ENCODE data around the gene KLHDC4. TPM values are rescaled to one million over a fixed set of nuclear protein-coding genes. Genes with fewer than 3 reads are reported as not detected.
A peak's percentile ranks its signal among the peaks of the same experiment; 100 is the strongest.

Gene KLHDC4
- total RNA-seq, 6 donors from 2014 or later: 30.7 to 248 (median 37.5) TPM

DNA sequence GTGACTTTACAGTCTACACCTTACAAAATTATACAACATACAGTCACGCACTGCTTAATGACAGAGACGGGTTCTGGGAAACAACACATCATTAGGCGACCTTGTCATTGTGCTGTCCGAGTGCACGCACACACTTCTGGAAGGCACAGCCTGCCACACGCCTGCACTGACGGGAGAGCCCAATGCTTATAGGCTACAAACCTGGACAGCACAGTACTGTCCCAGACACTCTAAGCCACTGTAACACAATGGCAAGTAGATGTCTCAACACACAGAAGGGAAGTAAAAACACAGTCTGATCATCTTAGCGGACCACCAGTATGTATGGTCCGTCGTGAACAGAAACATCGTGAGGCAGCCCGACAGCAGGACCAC, 29.8 kb downstream of the KLHDC4 start:
- ATAC-seq (ENCODE audit: low FRiP score in 2 of 2) (no peak), DNase-seq (no peak)
- no peaks in the 10 kb centered on the region for H3K4me1 ChIP-seq
- no peak overlapping the region for H3K4me3 ChIP-seq
- no peaks in the 10 kb centered on the region for H3K9me3 ChIP-seq
- no peak overlapping the region for H3K27ac ChIP-seq
- WGBS, 2 donors: 89 to 99% methylated on average over 12 of the region's 12 CpGs
- no peaks in the 10 kb centered on the region for H3K27me3 ChIP-seq
- peaks cover 5 to 42% (median 21%) of the 10 kb centered on the region in 4 donors for H3K36me3 ChIP-seq
- TF ChIP-seq POLR2A (IDR thresholded peaks at IDR 0.05) (no peak), POLR2AphosphoS5 (IDR thresholded peaks at IDR 0.05) (no peak), EP300 (IDR thresholded peaks at IDR 0.05) (no peak)
- TF ChIP-seq, protein P1, sequence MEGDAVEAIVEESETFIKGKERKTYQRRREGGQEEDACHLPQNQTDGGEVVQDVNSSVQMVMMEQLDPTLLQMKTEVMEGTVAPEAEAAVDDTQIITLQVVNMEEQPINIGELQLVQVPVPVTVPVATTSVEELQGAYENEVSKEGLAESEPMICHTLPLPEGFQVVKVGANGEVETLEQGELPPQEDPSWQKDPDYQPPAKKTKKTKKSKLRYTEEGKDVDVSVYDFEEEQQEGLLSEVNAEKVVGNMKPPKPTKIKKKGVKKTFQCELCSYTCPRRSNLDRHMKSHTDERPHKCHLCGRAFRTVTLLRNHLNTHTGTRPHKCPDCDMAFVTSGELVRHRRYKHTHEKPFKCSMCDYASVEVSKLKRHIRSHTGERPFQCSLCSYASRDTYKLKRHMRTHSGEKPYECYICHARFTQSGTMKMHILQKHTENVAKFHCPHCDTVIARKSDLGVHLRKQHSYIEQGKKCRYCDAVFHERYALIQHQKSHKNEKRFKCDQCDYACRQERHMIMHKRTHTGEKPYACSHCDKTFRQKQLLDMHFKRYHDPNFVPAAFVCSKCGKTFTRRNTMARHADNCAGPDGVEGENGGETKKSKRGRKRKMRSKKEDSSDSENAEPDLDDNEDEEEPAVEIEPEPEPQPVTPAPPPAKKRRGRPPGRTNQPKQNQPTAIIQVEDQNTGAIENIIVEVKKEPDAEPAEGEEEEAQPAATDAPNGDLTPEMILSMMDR (IDR thresholded peaks at IDR 0.05): no peak

DNA sequence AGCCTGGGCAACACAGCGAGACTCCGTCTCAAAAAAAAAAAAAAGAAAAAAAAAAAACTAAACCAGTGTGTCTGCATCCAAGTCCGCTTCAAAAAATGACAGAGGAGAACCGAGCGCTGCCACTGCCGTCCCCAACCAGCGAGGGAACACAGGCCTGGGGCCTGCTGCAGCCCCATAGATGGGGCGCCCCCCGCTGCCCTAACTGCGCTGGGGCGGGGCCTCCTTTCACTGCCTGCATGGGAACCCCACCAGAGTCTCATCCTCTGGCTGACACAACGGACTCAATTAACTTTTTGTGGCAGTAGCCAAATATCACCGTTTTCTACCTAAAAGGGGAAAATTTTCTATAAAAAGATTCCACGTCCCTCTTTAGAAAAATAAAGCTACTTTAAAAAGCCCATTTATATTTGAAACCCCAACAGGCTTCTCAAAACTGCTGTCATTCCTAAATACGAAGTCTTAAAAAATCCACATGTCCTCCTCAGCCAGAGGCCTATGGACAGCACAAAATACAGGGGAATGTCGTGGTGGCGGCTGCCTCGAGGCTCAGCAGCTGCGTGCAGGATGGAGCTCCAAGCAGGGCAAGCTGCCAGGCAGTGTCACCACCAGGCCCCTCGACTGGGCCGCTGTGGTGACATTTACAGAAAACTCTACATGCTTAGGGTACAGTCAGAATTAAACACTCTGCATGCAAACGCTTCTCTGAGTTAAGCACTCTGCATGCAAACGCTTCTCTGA, 30.3 kb downstream of the KLHDC4 start:
- no peak for DNase-seq
- Histone ChIP-seq H3K4me3 (no peak overlapping the region), H3K27ac (no peak overlapping the region), H3K36me3 (peaks cover 1 to 39% (median 18%) of the 10 kb centered on the region in 4 donors), H3K4me1 (no peaks in the 10 kb centered on the region), H3K9me3 (no peaks in the 10 kb centered on the region), H3K27me3 (no peaks in the 10 kb centered on the region)
- TF ChIP-seq POLR2A (IDR thresholded peaks at IDR 0.05) (no peak), EP300 (IDR thresholded peaks at IDR 0.05) (no peak), POLR2AphosphoS5 (IDR thresholded peaks at IDR 0.05) (no peak)
- TF ChIP-seq, protein P1 (IDR thresholded peaks at IDR 0.05): no peak
- no peak for ATAC-seq (ENCODE audit: low FRiP score in 2 of 2)
- 86 to 91% methylated on average over 23 of the region's 23 CpGs for WGBS, 2 donors

DNA sequence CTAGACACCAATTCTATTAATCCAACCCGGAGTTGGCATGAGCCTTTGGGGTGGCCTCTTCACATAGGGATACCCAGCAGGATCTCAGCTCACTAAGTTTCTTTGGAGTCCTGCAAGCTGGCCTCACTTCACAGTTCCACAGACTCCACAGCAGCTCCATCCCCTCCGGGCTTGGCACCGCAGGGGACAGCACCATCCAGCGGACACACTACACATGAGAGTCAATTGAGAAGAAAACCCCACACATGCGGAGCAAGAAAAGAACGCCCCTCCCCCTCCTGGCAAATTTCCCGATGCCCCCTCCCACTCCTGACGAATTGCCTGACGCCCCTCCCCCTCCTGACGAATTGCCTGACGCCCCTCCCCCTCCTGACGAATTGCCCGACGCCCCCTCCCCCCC, 31.1 kb downstream of the KLHDC4 start:
- 82 to 91% methylated on average over 11 to 14 of the region's 14 CpGs for WGBS, 2 donors

GRCh38 chr16:87733190-87733589, 32.6 kb downstream of the KLHDC4 start:
- no peaks in the 10 kb centered on the region for H3K9me3 ChIP-seq
- no peak overlapping the region for H3K27ac ChIP-seq
- DNase-seq (peak in 1 of 2 donors; percentile 60), ATAC-seq (ENCODE audit: low FRiP score in 2 of 2) (no peak)
- H3K36me3 ChIP-seq: peaks cover 0 to 48% (median 23%) of the 10 kb centered on the region in 4 donors
- 82 to 86% methylated on average over 10 to 11 of the region's 11 CpGs for WGBS, 2 donors
- no peak for TF ChIP-seq EP300 (IDR thresholded peaks at IDR 0.05)
- TF ChIP-seq, protein P1 (IDR thresholded peaks at IDR 0.05): no peak
- no peak for TF ChIP-seq POLR2AphosphoS5 (IDR thresholded peaks at IDR 0.05)
- no peak for TF ChIP-seq POLR2A (IDR thresholded peaks at IDR 0.05)
- H3K4me1 ChIP-seq: no peaks in the 10 kb centered on the region
- no peak overlapping the region for H3K4me3 ChIP-seq
- H3K27me3 ChIP-seq: no peaks in the 10 kb centered on the region

More for the DNA sequence above, 31.1 kb downstream of the KLHDC4 start:
- H3K36me3 ChIP-seq: peaks cover 0 to 38% (median 18%) of the 10 kb centered on the region in 4 donors
- no peaks in the 10 kb centered on the region for H3K9me3 ChIP-seq
- no peak overlapping the region for H3K27ac ChIP-seq
- H3K27me3 ChIP-seq: no peaks in the 10 kb centered on the region
- no peaks in the 10 kb centered on the region for H3K4me1 ChIP-seq
- DNase-seq (no peak), ATAC-seq (ENCODE audit: low FRiP score in 2 of 2) (no peak)
- TF ChIP-seq POLR2A (IDR thresholded peaks at IDR 0.05) (no peak), EP300 (IDR thresholded peaks at IDR 0.05) (no peak), POLR2AphosphoS5 (IDR thresholded peaks at IDR 0.05) (no peak)
- TF ChIP-seq, protein P1 (IDR thresholded peaks at IDR 0.05): no peak
- H3K4me3 ChIP-seq: no peak overlapping the region

DNA sequence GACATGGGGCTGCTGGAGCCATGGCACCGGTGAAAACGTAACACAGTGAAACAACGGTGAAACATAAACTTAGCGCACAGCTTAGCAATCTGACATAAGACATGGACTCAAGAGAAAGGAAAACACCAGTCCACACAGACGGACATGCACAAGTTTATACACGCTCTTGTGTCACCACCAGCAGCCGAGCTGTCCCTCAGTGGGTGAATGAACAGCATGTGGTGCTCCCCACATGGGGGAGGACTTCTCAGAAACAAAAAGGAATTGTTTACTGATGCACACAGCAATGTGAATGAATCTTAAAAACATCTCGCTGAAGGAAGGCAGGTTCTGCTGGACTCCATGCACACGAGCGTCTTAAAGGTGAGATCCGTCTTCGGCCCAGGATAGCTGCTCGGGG, 34.2 kb downstream of the KLHDC4 start:
- Histone ChIP-seq H3K27ac (no peak overlapping the region), H3K9me3 (no peaks in the 10 kb centered on the region), H3K4me3 (no peak overlapping the region), H3K27me3 (no peaks in the 10 kb centered on the region), H3K36me3 (peaks cover 0 to 46% (median 23%) of the 10 kb centered on the region in 4 donors), H3K4me1 (no peaks in the 10 kb centered on the region)
- TF ChIP-seq POLR2A (IDR thresholded peaks at IDR 0.05): no peak
- no peak for TF ChIP-seq POLR2AphosphoS5 (IDR thresholded peaks at IDR 0.05)
- TF ChIP-seq, protein P1 (IDR thresholded peaks at IDR 0.05): no peak
- no peak for TF ChIP-seq EP300 (IDR thresholded peaks at IDR 0.05)
- no peak for DNase-seq
- ATAC-seq (ENCODE audit: low FRiP score in 2 of 2): no peak
- 94% methylated on average over 13 of the region's 13 CpGs for WGBS, 2 donors

All from upper lobe of left lung (tissue), 6 donors.